OCI-LY1 (cell line): ENCODE data around the gene ADAM33.

Source experiments
- H2AFZ ChIP-seq: fragments of 200-600 bp; sonication (generic), shearing (Covaris generic); 2 replicates; pipeline ENCODE4 v1.6.0; 2014; ENCODE audit warnings: antibody characterized with exemption, mild to moderate bottlenecking, low read length
- H3F3A ChIP-seq: fragments of 200-600 bp; sonication (generic), shearing (Covaris generic); 2 replicates; pipeline ENCODE4 v1.6.0; 2014; ENCODE audit warnings: mild to moderate bottlenecking, antibody characterized with exemption, low read length, moderate library complexity; ENCODE audit not compliant: insufficient read depth
- H3K27ac ChIP-seq: fragments of 200-600 bp; sonication (generic); 2 replicates; pipeline ENCODE4 v1.5.1; 2014; ENCODE audit warnings: low read length, mixed run types, mild to moderate bottlenecking, low read depth; ENCODE audit not compliant: poor library complexity, severe bottlenecking
- H3K27me3 ChIP-seq: fragments of 200-600 bp; sonication (generic); 2 replicates; pipeline ENCODE4 v1.6.0; 2014; ENCODE audit warnings: antibody characterized with exemption, mild to moderate bottlenecking, low read length, moderate library complexity; ENCODE audit not compliant: insufficient read depth
- H3K36me3 ChIP-seq: fragments of 200-600 bp; sonication (generic); 2 replicates; pipeline ENCODE4 v1.6.1; 2014; ENCODE audit warnings: mild to moderate bottlenecking, antibody characterized with exemption, low read length, moderate library complexity, mixed read lengths; ENCODE audit not compliant: insufficient read depth
- H3K4me1 ChIP-seq: fragments of 200-600 bp; sonication (generic); 2 replicates; pipeline ENCODE4 v1.5.1; 2014; ENCODE audit warnings: mild to moderate bottlenecking, low read length, moderate library complexity; ENCODE audit not compliant: insufficient read depth, severe bottlenecking
- H3K4me2 ChIP-seq: fragments of 200-600 bp; sonication (generic), shearing (Covaris generic); 2 replicates; pipeline ENCODE4 v1.6.1; 2014; ENCODE audit warnings: low read length
- H3K4me3 ChIP-seq: fragments of 200-600 bp; sonication (generic); 2 replicates; pipeline ENCODE4 v1.5.1; 2014; ENCODE audit warnings: low read length, low read depth, mild to moderate bottlenecking, mixed read lengths; ENCODE audit not compliant: poor library complexity, severe bottlenecking
- H3K79me2 ChIP-seq: fragments of 200-600 bp; shearing (Covaris generic); 2 replicates; pipeline ENCODE4 v1.6.1; 2016; ENCODE audit warnings: mixed run types, low read length, mixed read lengths; ENCODE audit not compliant: insufficient read depth
- H3K9ac ChIP-seq: fragments of 200-600 bp; sonication (generic), shearing (Covaris generic); 2 replicates; pipeline ENCODE4 v1.6.1; 2014; ENCODE audit warnings: mild to moderate bottlenecking, low read length, mixed read lengths
- H3K9me2 ChIP-seq: fragments of 200-600 bp; sonication (generic), shearing (Covaris generic); 2 replicates; pipeline ENCODE4 v1.6.1; 2014; ENCODE audit warnings: low read depth, mild to moderate bottlenecking, low read length, mixed read lengths
- H3K9me3 ChIP-seq: fragments of 200-600 bp; shearing (Covaris generic); 2 replicates; pipeline ENCODE4 v1.6.1; 2014; ENCODE audit warnings: low read length, mixed read lengths
- H4K20me1 ChIP-seq: fragments of 200-600 bp; sonication (generic), shearing (Covaris generic); 2 replicates; pipeline ENCODE4 v1.6.0; 2016; ENCODE audit warnings: mild to moderate bottlenecking, low read length; ENCODE audit not compliant: insufficient read depth
- CTCF ChIP-seq: fragments of 200-600 bp; sonication (generic), shearing (Covaris generic); IDR thresholded peaks from 2 replicates; pipeline ENCODE4 v1.5.1; 2017; ENCODE audit warnings: mild to moderate bottlenecking, antibody characterized with exemption, low read length, moderate library complexity, mixed read lengths
- EZH2 ChIP-seq: fragments of 200-600 bp; sonication (generic), shearing (Covaris generic); IDR thresholded peaks from 2 replicates; pipeline ENCODE4 v1.8.0; 2017; ENCODE audit warnings: borderline replicate concordance, mixed run types, mild to moderate bottlenecking, antibody characterized with exemption, low read length, moderate library complexity, mixed read lengths

The ADAM33 gene

GRCh38 chr20:3710703-3711483, 29.1 kb upstream of the ADAM33 start:
- no peak overlapping the region for H3K27ac ChIP-seq
- H3K27me3 ChIP-seq, result no peaks in the 10 kb centered on the region; the same call in 1 of the 2 replicates
- H3K9me2 ChIP-seq, result no peaks in the 10 kb centered on the region
- H2AFZ ChIP-seq, result no peak overlapping the region
- no peaks in the 10 kb centered on the region for H3K9me3 ChIP-seq
- TF ChIP-seq EZH2 (no peak), CTCF (peak; percentile 97)
- no peaks in the 10 kb centered on the region for H3K4me1 ChIP-seq
- H4K20me1 ChIP-seq, result no peaks in the 10 kb centered on the region
- H3K4me2 ChIP-seq, result no peak overlapping the region
- no peaks in the 10 kb centered on the region for H3K79me2 ChIP-seq
- no peak overlapping the region for H3K9ac ChIP-seq
- no peak overlapping the region for H3K4me3 ChIP-seq
- H3K36me3 ChIP-seq, result no peaks in the 10 kb centered on the region
- H3F3A ChIP-seq, result no peaks in the 10 kb centered on the region

GRCh38 chr20:3710011-3710466, 28.2 kb upstream of the ADAM33 start:
- H3K27ac ChIP-seq, result no peak overlapping the region
- H3K27me3 ChIP-seq, result no peaks in the 10 kb centered on the region; the same call in 1 of the 2 replicates
- TF ChIP-seq CTCF, result no peak
- TF ChIP-seq EZH2, result no peak
- no peak overlapping the region for H3K4me2 ChIP-seq
- no peaks in the 10 kb centered on the region for H3K79me2 ChIP-seq
- no peaks in the 10 kb centered on the region for H3F3A ChIP-seq
- no peaks in the 10 kb centered on the region for H3K9me2 ChIP-seq
- no peak overlapping the region for H3K4me3 ChIP-seq
- no peaks in the 10 kb centered on the region for H4K20me1 ChIP-seq
- H2AFZ ChIP-seq, result no peak overlapping the region
- no peaks in the 10 kb centered on the region for H3K9me3 ChIP-seq
- no peaks in the 10 kb centered on the region for H3K36me3 ChIP-seq
- no peaks in the 10 kb centered on the region for H3K4me1 ChIP-seq
- H3K9ac ChIP-seq, result no peak overlapping the region

- Histone ChIP-seq H2AFZ (no peak overlapping the region), H3K9ac (no peak overlapping the region), H3F3A (no peaks in the 10 kb centered on the region), H4K20me1 (no peaks in the 10 kb centered on the region), H3K4me3 (no peak overlapping the region), H3K27me3 (no peaks in the 10 kb centered on the region; the same call in none of the 2 replicates), H3K27ac (no peak overlapping the region), H3K4me1 (no peaks in the 10 kb centered on the region), H3K4me2 (no peak overlapping the region), H3K36me3 (no peaks in the 10 kb centered on the region), H3K79me2 (no peaks in the 10 kb centered on the region), H3K9me3 (no peaks in the 10 kb centered on the region), H3K9me2 (no peaks in the 10 kb centered on the region)
- TF ChIP-seq CTCF, result no peak
Measured at GRCh38 chr20:3707508-3707899, 25.7 kb upstream of the ADAM33 start.
